HEK293T (cell line): Measurements from ENCODE around the gene CXCL6.

ENCODE experiments used
- BHLHE40 ChIP-seq: fragments of 450-650 bp; IDR thresholded peaks from 2 replicates; pipeline ENCODE4 v1.6.1; 2016; ENCODE audit warnings: mild to moderate bottlenecking, moderate library complexity, borderline replicate concordance
- ELF4 ChIP-seq: fragments of 450-650 bp; IDR thresholded peaks from 2 replicates; pipeline ENCODE4 v1.6.1; 2017; ENCODE audit warnings: antibody characterized with exemption
- FOXA1 ChIP-seq: fragments of 450-650 bp; IDR thresholded peaks from 2 replicates; pipeline ENCODE4 v1.6.1; 2016; ENCODE audit warnings: mild to moderate bottlenecking
- FOXK2 ChIP-seq: fragments of 450-650 bp; IDR thresholded peaks from 2 replicates; pipeline ENCODE4 v1.6.1; 2016; ENCODE audit warnings: mild to moderate bottlenecking
- FOXM1 ChIP-seq: fragments of 450-650 bp; IDR thresholded peaks from 2 replicates; pipeline ENCODE4 v1.6.1; 2017; ENCODE audit warnings: mild to moderate bottlenecking, borderline replicate concordance
- HDGF ChIP-seq: fragments of 450-650 bp; IDR thresholded peaks from 2 replicates; pipeline ENCODE4 v1.6.1; 2017; ENCODE audit warnings: antibody characterized with exemption, borderline replicate concordance
- L3MBTL2 ChIP-seq: fragments of 450-650 bp; conservative IDR thresholded peaks from 2 replicates; pipeline ENCODE4 v1.6.1; 2016; ENCODE audit warnings: mild to moderate bottlenecking
- LEF1 ChIP-seq: fragments of 450-650 bp; IDR thresholded peaks from 2 replicates; pipeline ENCODE4 v1.6.1; 2017; ENCODE audit warnings: mild to moderate bottlenecking, borderline replicate concordance
- NFRKB ChIP-seq: fragments of 450-650 bp; IDR thresholded peaks from 2 replicates; pipeline ENCODE4 v1.6.1; 2016; ENCODE audit warnings: mild to moderate bottlenecking, moderate library complexity
- SP1 ChIP-seq: fragments of 450-650 bp; IDR thresholded peaks from 2 replicates; pipeline ENCODE4 v1.6.1; 2017
- SUZ12 ChIP-seq: fragments of 450-650 bp; IDR thresholded peaks from 2 replicates; pipeline ENCODE4 v1.6.1; 2016; ENCODE audit warnings: mild to moderate bottlenecking
- TARDBP ChIP-seq: fragments of 450-650 bp; IDR thresholded peaks from 2 replicates; pipeline ENCODE4 v1.6.1; 2016
- ZNF384 ChIP-seq: fragments of 450-650 bp; IDR thresholded peaks from 2 replicates; pipeline ENCODE4 v1.6.1; 2016
- TF ChIP-seq, protein P1 (sequence below): fragments of 450-650 bp; IDR thresholded peaks from 2 replicates; pipeline ENCODE4 v1.6.1; 2016

DNA sequence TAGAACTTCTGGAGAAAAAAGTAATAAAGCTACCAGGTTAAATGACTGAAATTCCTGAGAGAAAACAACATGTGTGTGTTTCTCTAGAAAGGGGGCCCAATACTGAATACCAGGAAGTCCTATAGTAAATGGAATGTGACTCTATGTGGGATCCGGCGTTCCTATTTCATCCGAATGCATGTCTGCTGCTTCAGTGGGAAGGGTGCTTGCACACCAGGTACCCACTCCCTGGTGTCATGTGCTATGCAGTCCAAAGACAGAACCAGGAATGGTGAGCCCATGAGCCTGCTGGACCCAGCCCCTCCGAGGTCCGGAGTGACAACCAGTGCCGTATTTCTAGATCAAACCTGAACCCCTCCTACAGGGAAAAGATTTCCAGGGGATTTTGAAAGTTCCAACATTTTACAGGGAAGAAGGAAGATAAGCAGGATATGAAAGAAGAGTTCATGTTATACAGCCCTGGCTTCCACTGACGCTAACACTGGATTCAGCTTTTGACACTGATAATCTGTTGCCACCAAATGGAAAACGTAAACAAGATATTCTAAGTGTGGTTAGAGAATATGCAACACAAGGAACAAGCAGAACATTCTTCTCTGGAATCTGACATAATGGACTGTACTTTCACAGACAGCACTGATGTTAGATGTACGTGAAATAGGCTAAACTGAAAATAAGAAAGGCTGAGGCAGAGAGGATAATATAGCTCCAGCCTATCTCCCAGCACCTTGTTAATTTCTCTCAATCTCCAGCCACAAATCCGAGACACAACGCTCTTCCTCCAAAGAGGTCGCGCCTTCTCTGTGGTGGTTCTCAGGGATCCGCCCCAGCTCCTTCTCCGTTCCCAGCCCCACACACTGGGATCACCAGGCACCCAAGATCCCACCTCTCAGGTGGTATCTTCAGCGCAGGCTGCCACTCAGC is 32.0 kb downstream of the CXCL6 start:
- no peak for TF ChIP-seq ZNF384
- no peak for TF ChIP-seq FOXA1
- no peak for TF ChIP-seq FOXK2
- TF ChIP-seq, protein P1, sequence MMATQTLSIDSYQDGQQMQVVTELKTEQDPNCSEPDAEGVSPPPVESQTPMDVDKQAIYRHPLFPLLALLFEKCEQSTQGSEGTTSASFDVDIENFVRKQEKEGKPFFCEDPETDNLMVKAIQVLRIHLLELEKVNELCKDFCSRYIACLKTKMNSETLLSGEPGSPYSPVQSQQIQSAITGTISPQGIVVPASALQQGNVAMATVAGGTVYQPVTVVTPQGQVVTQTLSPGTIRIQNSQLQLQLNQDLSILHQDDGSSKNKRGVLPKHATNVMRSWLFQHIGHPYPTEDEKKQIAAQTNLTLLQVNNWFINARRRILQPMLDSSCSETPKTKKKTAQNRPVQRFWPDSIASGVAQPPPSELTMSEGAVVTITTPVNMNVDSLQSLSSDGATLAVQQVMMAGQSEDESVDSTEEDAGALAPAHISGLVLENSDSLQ, result no peak
- no peak for TF ChIP-seq SUZ12
- TF ChIP-seq TARDBP, result no peak
- no peak for TF ChIP-seq FOXM1
- TF ChIP-seq SP1, result no peak
- TF ChIP-seq BHLHE40, result no peak
- no peak for TF ChIP-seq NFRKB
- TF ChIP-seq ELF4, result no peak
- TF ChIP-seq HDGF, result no peak
- no peak for TF ChIP-seq L3MBTL2
- TF ChIP-seq LEF1, result no peak
